HL-60 (cell line): ENCODE results near the gene C20orf144.

Source experiments
- DNase-seq, 2 experiments: peaks; one replicate each; pipeline ENCODE4 v3.0.0-alpha.2; 2010 to 2020; ENCODE audit warnings: low read depth in 1 of 2, low spot score in 1 of 2
- H3K27ac ChIP-seq: fragments of 250-450 bp; sonication (Bioruptor Pico); replicated peaks from 2 replicates; pipeline ENCODE4 v1.5.1; 2020; ENCODE audit warnings: mild to moderate bottlenecking, moderate library complexity
- H3K27me3 ChIP-seq: fragments of 250-450 bp; sonication (Bioruptor Pico); 2 replicates; pipeline ENCODE4 v1.5.1; 2021; ENCODE audit warnings: mild to moderate bottlenecking, moderate library complexity; ENCODE audit not compliant: insufficient read depth, poor library complexity, severe bottlenecking
- H3K4me3 ChIP-seq: replicated peaks from 2 replicates; pipeline ENCODE4 v1.5.1; 2011; ENCODE audit warnings: mild to moderate bottlenecking, control low read depth, low read length; ENCODE audit not compliant: insufficient read depth
- CTCF ChIP-seq: IDR thresholded peaks from one replicate; pipeline ENCODE4 v1.5.1; 2011; ENCODE audit warnings: low read length, control low read depth, inconsistent platforms; ENCODE audit not compliant: insufficient read depth
- GABPA ChIP-seq: IDR thresholded peaks from 2 replicates; pipeline ENCODE4 v1.6.1; 2012; ENCODE audit warnings: low read depth
- POLR2AphosphoS5 ChIP-seq: IDR thresholded peaks from 2 replicates; pipeline ENCODE4 v1.6.1; 2012; ENCODE audit warnings: low read depth
- REST ChIP-seq: IDR thresholded peaks from 2 replicates; pipeline ENCODE4 v1.6.1; 2012; ENCODE audit warnings: low read depth; ENCODE audit not compliant: insufficient replicate concordance
- SPI1 ChIP-seq: IDR thresholded peaks from 2 replicates; pipeline ENCODE4 v1.6.1; 2012; ENCODE audit warnings: low read depth, mild to moderate bottlenecking, borderline replicate concordance

Gene C20orf144

DNA sequence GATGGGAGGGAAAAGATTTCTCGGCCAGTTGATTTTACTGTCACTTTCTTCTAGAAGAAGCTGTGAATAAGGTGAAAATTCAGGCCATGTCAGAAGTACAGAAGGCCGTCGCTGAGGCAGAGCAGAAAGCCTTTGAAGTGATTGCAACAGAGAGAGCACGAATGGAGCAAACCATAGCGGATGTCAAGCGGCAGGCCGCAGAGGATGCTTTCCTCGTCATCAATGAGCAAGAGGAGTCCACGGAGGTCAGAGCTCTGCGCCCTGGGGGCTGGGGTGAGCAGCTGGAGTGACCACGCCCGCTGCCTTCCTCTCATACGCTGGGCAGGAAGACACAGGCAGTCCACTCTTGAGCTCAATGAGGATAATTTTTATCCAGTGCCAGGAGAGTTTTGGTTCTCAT lies 21.8 kb upstream of the C20orf144 start:
- no peak overlapping the region for H3K27ac ChIP-seq
- H3K4me3 ChIP-seq, result no peak overlapping the region

DNA sequence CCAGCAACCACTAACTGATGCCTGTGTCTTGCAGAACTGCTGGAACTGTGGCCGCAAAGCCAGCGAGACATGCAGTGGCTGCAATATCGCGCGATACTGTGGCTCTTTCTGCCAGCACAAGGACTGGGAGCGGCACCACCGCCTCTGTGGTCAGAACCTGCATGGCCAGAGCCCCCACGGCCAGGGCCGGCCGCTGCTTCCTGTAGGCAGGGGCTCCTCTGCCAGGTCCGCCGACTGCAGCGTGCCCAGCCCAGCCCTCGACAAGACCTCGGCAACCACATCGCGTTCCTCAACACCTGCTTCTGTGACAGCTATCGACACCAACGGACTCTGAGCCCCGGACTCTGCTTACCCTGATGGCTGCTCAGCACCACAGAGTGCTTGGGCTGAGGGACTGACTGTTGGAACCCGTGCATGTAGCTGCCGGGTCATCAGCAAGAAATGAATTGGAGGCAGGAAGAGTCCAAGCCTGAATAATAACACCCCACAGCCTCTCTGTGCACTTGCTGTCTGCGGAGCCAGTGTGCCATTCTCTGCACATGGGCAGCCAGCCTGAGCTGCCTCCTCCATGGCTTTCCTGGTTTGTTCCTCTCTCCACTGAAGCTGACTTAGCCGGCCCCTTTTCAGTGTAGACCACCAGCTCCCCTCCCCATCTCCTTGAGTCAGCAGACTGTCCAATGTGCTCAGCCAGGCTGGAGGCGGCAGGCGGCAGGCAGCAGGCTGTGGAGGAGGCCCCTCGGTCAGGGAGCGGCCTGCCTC lies 17.6 kb upstream of the C20orf144 start:
- no peak for DNase-seq
- no peak overlapping the region for H3K4me3 ChIP-seq
- no peak overlapping the region for H3K27ac ChIP-seq
- TF ChIP-seq REST (no peak), POLR2AphosphoS5 (no peak), CTCF (no peak), SPI1 (no peak)
- no peaks in the 10 kb centered on the region for H3K27me3 ChIP-seq

More for the DNA sequence above, 21.8 kb upstream of the C20orf144 start:
- no peaks in the 10 kb centered on the region for H3K27me3 ChIP-seq
- no peak for TF ChIP-seq POLR2AphosphoS5
- no peak for TF ChIP-seq CTCF
- no peak for TF ChIP-seq REST
- no peak for TF ChIP-seq GABPA
- TF ChIP-seq SPI1, result no peak
- no peak for DNase-seq

GRCh38 chr20:33645072-33645358 lies 17.1 kb upstream of the C20orf144 start:
- H3K4me3 ChIP-seq, result no peak overlapping the region
- DNase-seq, result no peak
- no peak overlapping the region for H3K27ac ChIP-seq
- no peaks in the 10 kb centered on the region for H3K27me3 ChIP-seq
- TF ChIP-seq SPI1 (no peak), CTCF (no peak), POLR2AphosphoS5 (no peak), REST (no peak), GABPA (no peak)
